B cell (primary cell): Measurements from ENCODE around the gene CDK10.

ENCODE experiments used
- CTCF ChIP-seq: fragments of 200-600 bp; IDR thresholded peaks from one replicate; pipeline ENCODE4 v1.8.0; 2022; ENCODE audit warnings: antibody characterized with exemption, mild to moderate bottlenecking
- EZH2 ChIP-seq: IDR thresholded peaks from 2 replicates; pipeline ENCODE4 v1.6.1; 2012; ENCODE audit warnings: borderline replicate concordance, low read depth, mild to moderate bottlenecking, moderate library complexity, low read length; ENCODE audit not compliant: insufficient read depth, poor library complexity, severe bottlenecking

DNA sequence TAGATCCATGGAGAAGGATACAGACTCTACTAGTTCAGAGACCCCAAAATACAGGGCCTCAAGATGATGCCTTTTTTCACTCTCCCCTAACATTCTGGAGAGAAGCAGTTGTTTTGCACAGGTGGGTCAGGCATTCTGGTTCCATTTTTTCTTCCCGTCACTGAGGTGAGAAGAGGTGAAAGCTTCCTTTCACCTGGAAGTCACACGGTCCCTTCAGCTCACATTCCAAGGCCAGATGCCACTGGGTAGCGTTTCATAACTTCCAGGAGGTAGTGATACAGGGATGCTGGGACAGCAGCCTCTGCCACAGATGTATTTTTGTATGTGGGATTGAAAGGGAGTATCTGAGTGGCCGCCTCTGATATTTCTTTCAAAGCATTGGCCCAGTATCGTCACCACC is 1.9 kb downstream of the CDK10 start:
- TF ChIP-seq EZH2 (no peak), CTCF (no peak)
